ENCODE measurements around the gene FHIT. TPM values are rescaled to one million over a fixed set of nuclear protein-coding genes. Genes with fewer than 3 reads are reported as not detected.

Gene FHIT
- total and polyA plus RNA-seq, 4 donors = 2.1 to 14.7 (median 6.6) TPM

GRCh38 chr3:60645801-60646200, 605.5 kb downstream of the FHIT start (continued):
- TF ChIP-seq ZBTB33 (IDR thresholded peaks at IDR 0.05) (no peak), EGR1 (IDR thresholded peaks at IDR 0.05; ENCODE audit: low read depth in 2 of 2) (no peak), HNF4A (conservative IDR thresholded peaks at IDR 0.05) (no peak), NR2F2 (IDR thresholded peaks at IDR 0.05) (no peak), RAD21 (IDR thresholded peaks at IDR 0.05) (no peak), JUND (IDR thresholded peaks at IDR 0.05) (no peak), YY1 (IDR thresholded peaks at IDR 0.05) (no peak), TAF1 (conservative IDR thresholded peaks at IDR 0.05) (no peak), HNF4G (IDR thresholded peaks at IDR 0.05) (no peak)

- H3K27me3 ChIP-seq (ENCODE audit: control insufficient read depth in 4 of 4, insufficient read depth in 4 of 4, low read length in 3 of 4) = no peaks in the 10 kb centered on the region
- H3K4me3 ChIP-seq (ENCODE audit: low read depth in 1 of 3, low read length in 3 of 3) = no peak overlapping the region
- H3K9me3 ChIP-seq (ENCODE audit: control insufficient read depth in 4 of 4, low read length in 3 of 4) = no peaks in the 10 kb centered on the region
- H3K4me1 ChIP-seq (ENCODE audit: control insufficient read depth in 4 of 4, insufficient read depth in 4 of 4, low read length in 3 of 4) = no peaks in the 10 kb centered on the region
- TF ChIP-seq HNF4G (IDR thresholded peaks at IDR 0.05) = no peak
- TF ChIP-seq ZBTB33 (IDR thresholded peaks at IDR 0.05) = no peak
- TF ChIP-seq YY1 (IDR thresholded peaks at IDR 0.05) = no peak
- no peak for TF ChIP-seq FOXA1 (IDR thresholded peaks at IDR 0.05)
- no peak for TF ChIP-seq HNF4A (conservative IDR thresholded peaks at IDR 0.05)
- no peak for TF ChIP-seq RAD21 (IDR thresholded peaks at IDR 0.05)
- TF ChIP-seq TAF1 (conservative IDR thresholded peaks at IDR 0.05) = no peak
- no peak for TF ChIP-seq ATF3 (IDR thresholded peaks at IDR 0.05)
- TF ChIP-seq MAX (IDR thresholded peaks at IDR 0.05) = no peak
- no peak for TF ChIP-seq NR2F2 (IDR thresholded peaks at IDR 0.05)
- TF ChIP-seq JUND (IDR thresholded peaks at IDR 0.05) = no peak
- TF ChIP-seq FOXA2 (IDR thresholded peaks at IDR 0.05) = no peak
- TF ChIP-seq EGR1 (IDR thresholded peaks at IDR 0.05; ENCODE audit: low read depth in 2 of 2) = no peak
- no peak for TF ChIP-seq GABPA (IDR thresholded peaks at IDR 0.05 in 1 of 2, conservative IDR thresholded peaks at IDR 0.05 in 1 of 2)
- TF ChIP-seq CTCF (IDR thresholded peaks at IDR 0.05; ENCODE audit: low read depth, low read length, missing input control) = no peak
- TF ChIP-seq RXRA (IDR thresholded peaks at IDR 0.05) = no peak
- no peak for TF ChIP-seq SP1 (IDR thresholded peaks at IDR 0.05)
- no peak for TF ChIP-seq REST (IDR thresholded peaks at IDR 0.05)
- H3K36me3 ChIP-seq (ENCODE audit: control insufficient read depth in 4 of 4, insufficient read depth in 3 of 4, low read depth in 1 of 4, low read length in 3 of 4) = no peaks in the 10 kb centered on the region
- 79% methylated on average over 1 of the region's 1 CpG for WGBS
- no peak overlapping the region for H3K27ac ChIP-seq (ENCODE audit: low read depth in 1 of 2, low read length in 2 of 2)
- DNase-seq (ENCODE audit: low spot score) = no peak
- no peak overlapping the region for H3K9ac ChIP-seq (ENCODE audit: low read depth in 1 of 2, low read length in 2 of 2)
Measured at GRCh38 chr3:60643831-60644230, 607.4 kb downstream of the FHIT start.

Data from liver (tissue), 9 donors.